Measurements from ENCODE around the gene PUM2. TPM values are rescaled to one million over a fixed set of nuclear protein-coding genes. Genes with fewer than 3 reads are reported as not detected.

The PUM2 gene
- total and polyA plus RNA-seq, 2 of the 13 experiments (the other 11 are each of a cell fraction or from before 2014, with no cell fraction given), result 69.6 to 69.8 TPM

DNA sequence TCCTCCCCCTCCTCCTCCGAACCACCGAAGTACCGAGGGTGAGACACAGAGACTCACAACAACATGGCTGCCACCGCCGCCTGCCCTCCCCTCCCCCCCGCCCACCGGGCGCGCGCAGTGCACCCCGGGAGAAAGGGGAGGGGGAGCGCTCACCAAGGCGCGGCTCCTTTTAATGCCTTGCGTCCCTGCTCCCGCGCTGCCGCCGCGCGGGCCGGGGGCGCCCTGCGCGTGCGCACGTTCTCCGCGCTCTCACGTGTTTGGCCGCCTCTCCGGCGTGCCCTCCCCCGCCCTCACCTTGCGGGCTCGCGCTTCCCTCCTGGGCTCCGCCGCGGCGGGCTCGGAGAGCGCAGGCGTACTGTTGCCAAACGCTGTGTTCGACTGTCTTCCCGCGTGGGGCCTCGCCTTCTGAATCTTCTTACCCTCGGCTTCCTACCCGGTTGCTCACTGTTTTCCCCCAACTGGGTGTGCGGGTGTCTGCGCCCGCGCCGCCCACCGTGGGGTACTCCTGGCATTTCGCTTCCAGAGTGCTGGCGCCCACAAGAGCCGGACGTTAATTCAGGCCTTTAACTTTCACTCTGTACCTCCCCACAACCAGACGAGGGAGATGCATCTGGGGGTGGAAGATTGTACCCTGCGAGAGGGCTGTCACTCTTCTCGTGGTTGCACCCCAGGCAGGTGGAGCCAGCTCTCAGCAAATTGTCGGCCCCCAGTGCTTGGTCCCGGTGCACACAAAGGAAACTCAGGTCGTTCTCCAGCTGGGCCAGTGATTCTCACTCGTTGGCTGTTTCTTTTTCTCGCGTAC is at the start of gene PUM2 (continued):
- peak; percentile 82 for TF ChIP-seq ASH2L (IDR thresholded peaks at IDR 0.05; ENCODE audit: insufficient read length, low read depth, low read length)
- TF ChIP-seq IKZF5 (CRISPR knock-in tag; IDR thresholded peaks at IDR 0.05), result peak; percentile 91
- peak; percentile 89; the same call in 1 of the 2 replicates for TF ChIP-seq KDM4B (CRISPR knock-in tag; IDR thresholded peaks at IDR 0.05)
- no peak for TF ChIP-seq MATR3 (CRISPR knock-in tag; IDR thresholded peaks at IDR 0.05)
- peak; percentile 91; the same call in 1 of the 2 replicates for TF ChIP-seq ZNF816 (CRISPR knock-in tag; IDR thresholded peaks at IDR 0.05; ENCODE audit: borderline replicate concordance)
- peak; percentile 63; the same call in 1 of the 2 replicates for TF ChIP-seq ZNF777 (CRISPR knock-in tag; IDR thresholded peaks at IDR 0.05)
- TF ChIP-seq ZNF747 (CRISPR knock-in tag; IDR thresholded peaks at IDR 0.05; ENCODE audit: borderline replicate concordance), result peak; percentile 97
- no peak for TF ChIP-seq EEA1 (CRISPR knock-in tag; IDR thresholded peaks at IDR 0.05; ENCODE audit: borderline replicate concordance)
- TF ChIP-seq, protein P1, sequence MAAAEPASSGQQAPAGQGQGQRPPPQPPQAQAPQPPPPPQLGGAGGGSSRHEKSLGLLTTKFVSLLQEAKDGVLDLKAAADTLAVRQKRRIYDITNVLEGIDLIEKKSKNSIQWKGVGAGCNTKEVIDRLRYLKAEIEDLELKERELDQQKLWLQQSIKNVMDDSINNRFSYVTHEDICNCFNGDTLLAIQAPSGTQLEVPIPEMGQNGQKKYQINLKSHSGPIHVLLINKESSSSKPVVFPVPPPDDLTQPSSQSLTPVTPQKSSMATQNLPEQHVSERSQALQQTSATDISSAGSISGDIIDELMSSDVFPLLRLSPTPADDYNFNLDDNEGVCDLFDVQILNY (CRISPR knock-in tag; conservative IDR thresholded peaks at IDR 0.05), result peak; percentile 95
- TF ChIP-seq, protein P2, sequence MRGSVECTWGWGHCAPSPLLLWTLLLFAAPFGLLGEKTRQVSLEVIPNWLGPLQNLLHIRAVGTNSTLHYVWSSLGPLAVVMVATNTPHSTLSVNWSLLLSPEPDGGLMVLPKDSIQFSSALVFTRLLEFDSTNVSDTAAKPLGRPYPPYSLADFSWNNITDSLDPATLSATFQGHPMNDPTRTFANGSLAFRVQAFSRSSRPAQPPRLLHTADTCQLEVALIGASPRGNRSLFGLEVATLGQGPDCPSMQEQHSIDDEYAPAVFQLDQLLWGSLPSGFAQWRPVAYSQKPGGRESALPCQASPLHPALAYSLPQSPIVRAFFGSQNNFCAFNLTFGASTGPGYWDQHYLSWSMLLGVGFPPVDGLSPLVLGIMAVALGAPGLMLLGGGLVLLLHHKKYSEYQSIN (CRISPR knock-in tag; IDR thresholded peaks at IDR 0.05; ENCODE audit: borderline replicate concordance), result no peak
- TF ChIP-seq, protein P3, sequence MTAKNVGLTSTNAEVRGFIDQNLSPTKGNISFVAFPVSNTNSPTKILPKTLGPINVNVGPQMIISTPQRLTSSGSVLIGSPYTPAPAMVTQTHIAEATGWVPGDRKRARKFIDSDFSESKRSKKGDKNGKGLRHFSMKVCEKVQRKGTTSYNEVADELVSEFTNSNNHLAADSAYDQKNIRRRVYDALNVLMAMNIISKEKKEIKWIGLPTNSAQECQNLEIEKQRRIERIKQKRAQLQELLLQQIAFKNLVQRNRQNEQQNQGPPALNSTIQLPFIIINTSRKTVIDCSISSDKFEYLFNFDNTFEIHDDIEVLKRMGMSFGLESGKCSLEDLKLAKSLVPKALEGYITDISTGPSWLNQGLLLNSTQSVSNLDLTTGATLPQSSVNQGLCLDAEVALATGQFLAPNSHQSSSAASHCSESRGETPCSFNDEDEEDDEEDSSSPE (CRISPR knock-in tag; IDR thresholded peaks at IDR 0.05), result peak; percentile 98
- TF ChIP-seq TARDBP (CRISPR knock-in tag; IDR thresholded peaks at IDR 0.05), result 0 out of 2 replicates have a peak, but pooled peaks have one; percentile 54
- peak; percentile 88; the same call in 1 of the 2 replicates for TF ChIP-seq SATB2 (CRISPR knock-in tag; IDR thresholded peaks at IDR 0.05)
- no peak for TF ChIP-seq ZKSCAN5 (CRISPR knock-in tag; IDR thresholded peaks at IDR 0.05)
- TF ChIP-seq, protein P4, sequence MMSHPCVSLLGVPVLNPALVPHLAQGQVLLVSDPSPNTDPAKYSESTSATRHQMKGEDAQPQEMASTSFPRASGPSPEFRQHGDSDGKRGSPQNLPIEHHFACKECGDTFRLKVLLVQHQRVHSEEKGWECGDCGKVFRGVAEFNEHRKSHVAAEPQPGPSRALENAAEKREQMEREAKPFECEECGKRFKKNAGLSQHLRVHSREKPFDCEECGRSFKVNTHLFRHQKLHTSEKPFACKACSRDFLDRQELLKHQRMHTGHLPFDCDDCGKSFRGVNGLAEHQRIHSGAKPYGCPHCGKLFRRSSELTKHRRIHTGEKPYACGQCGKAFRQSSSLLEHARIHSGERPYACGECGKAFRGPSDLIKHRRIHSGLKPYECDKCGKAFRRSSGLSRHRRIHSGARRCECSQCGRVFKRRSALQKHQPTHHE (CRISPR knock-in tag; IDR thresholded peaks at IDR 0.05; ENCODE audit: borderline replicate concordance), result no peak; the same call in none of the 2 replicates
- TF ChIP-seq, protein P5, sequence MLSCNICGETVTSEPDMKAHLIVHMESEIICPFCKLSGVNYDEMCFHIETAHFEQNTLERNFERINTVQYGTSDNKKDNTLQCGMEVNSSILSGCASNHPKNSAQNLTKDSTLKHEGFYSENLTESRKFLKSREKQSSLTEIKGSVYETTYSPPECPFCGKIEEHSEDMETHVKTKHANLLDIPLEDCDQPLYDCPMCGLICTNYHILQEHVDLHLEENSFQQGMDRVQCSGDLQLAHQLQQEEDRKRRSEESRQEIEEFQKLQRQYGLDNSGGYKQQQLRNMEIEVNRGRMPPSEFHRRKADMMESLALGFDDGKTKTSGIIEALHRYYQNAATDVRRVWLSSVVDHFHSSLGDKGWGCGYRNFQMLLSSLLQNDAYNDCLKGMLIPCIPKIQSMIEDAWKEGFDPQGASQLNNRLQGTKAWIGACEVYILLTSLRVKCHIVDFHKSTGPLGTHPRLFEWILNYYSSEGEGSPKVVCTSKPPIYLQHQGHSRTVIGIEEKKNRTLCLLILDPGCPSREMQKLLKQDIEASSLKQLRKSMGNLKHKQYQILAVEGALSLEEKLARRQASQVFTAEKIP (CRISPR knock-in tag; IDR thresholded peaks at IDR 0.05; ENCODE audit: borderline replicate concordance), result 0 out of 2 replicates have a peak, but pooled peaks have one; percentile 84
- peak; percentile 51 for TF ChIP-seq SUZ12 (IDR thresholded peaks at IDR 0.05; ENCODE audit: low read depth, low read length)
- TF ChIP-seq ZC3H4 (CRISPR knock-in tag; IDR thresholded peaks at IDR 0.05; ENCODE audit: borderline replicate concordance), result no peak; the same call in 1 of the 2 replicates
- peak; percentile 63; the same call in 1 of the 2 replicates for TF ChIP-seq ZNF543 (CRISPR knock-in tag; IDR thresholded peaks at IDR 0.05)
